Astrocyte (in vitro differentiated cells and primary cell): ENCODE results near the gene ARHGAP20. TPM values are rescaled to one million over a fixed set of nuclear protein-coding genes. Genes with fewer than 3 reads are reported as not detected.

Experiments used
- DNase-seq: peaks from one replicate; pipeline ENCODE4 v3.0.0-alpha.2; 2010; ENCODE audit warnings: low read depth
- FAIRE-seq: peaks from 2 replicates; lab custom pipeline; 2011; peaks lifted over from hg19 to GRCh38; lab: Jason Lieb, UNC
- H2AFZ ChIP-seq: 2 replicates; pipeline ENCODE4 v1.6.0; 2012; ENCODE audit warnings: low read depth, low read length, inconsistent platforms
- H3K27ac ChIP-seq: 2 replicates; pipeline ENCODE4 v1.5.1; 2011; ENCODE audit warnings: low read depth, low read length, inconsistent platforms
- H3K27me3 ChIP-seq: 2 replicates; pipeline ENCODE4 v1.6.0; 2011; ENCODE audit warnings: low read length, inconsistent platforms; ENCODE audit not compliant: insufficient read depth
- H3K36me3 ChIP-seq: 2 replicates; pipeline ENCODE4 v1.5.1; 2011; ENCODE audit warnings: low read length, inconsistent platforms; ENCODE audit not compliant: insufficient read depth
- H3K4me1 ChIP-seq: 2 replicates; pipeline ENCODE4 v1.5.1; 2011; ENCODE audit warnings: low read length, inconsistent platforms; ENCODE audit not compliant: insufficient read depth
- H3K4me2 ChIP-seq: 2 replicates; pipeline ENCODE4 v1.6.0; 2012; ENCODE audit warnings: low read length, inconsistent platforms
- H3K4me3 ChIP-seq: 2 replicates; pipeline ENCODE4 v1.5.1; 2011; ENCODE audit warnings: low read depth, mild to moderate bottlenecking, low read length, inconsistent platforms; ENCODE audit not compliant: insufficient read depth
- H3K79me2 ChIP-seq: 2 replicates; pipeline ENCODE4 v1.6.0; 2012; ENCODE audit warnings: mild to moderate bottlenecking, low read length, inconsistent platforms; ENCODE audit not compliant: insufficient read depth
- H3K9ac ChIP-seq: 2 replicates; pipeline ENCODE4 v1.6.0; 2012; ENCODE audit warnings: mild to moderate bottlenecking, low read length, inconsistent platforms
- H3K9me3 ChIP-seq: 2 replicates; pipeline ENCODE4 v1.5.1; 2012; ENCODE audit warnings: low read depth, mild to moderate bottlenecking, low read length, inconsistent platforms; ENCODE audit not compliant: insufficient read depth
- H4K20me1 ChIP-seq: 2 replicates; pipeline ENCODE4 v1.6.0; 2012; ENCODE audit warnings: low read length, inconsistent platforms; ENCODE audit not compliant: insufficient read depth
- H3K27ac Mint-ChIP-seq: one replicate; pipeline ENCODE4 v1.8.0; 2021; ENCODE audit warnings: mild to moderate bottlenecking, mixed read lengths; ENCODE audit not compliant: unreplicated experiment
- H3K27me3 Mint-ChIP-seq: one replicate; pipeline ENCODE4 v1.8.0; 2021; ENCODE audit warnings: low read depth, mixed read lengths; ENCODE audit not compliant: unreplicated experiment
- H3K36me3 Mint-ChIP-seq: one replicate; pipeline ENCODE4 v1.8.0; 2021; ENCODE audit warnings: low read depth, mixed read lengths; ENCODE audit not compliant: unreplicated experiment
- H3K4me1 Mint-ChIP-seq: one replicate; pipeline ENCODE4 v1.8.0; 2021; ENCODE audit warnings: low read depth, mixed read lengths; ENCODE audit not compliant: unreplicated experiment
- H3K4me3 Mint-ChIP-seq: one replicate; pipeline ENCODE4 v1.8.0; 2021; ENCODE audit warnings: mild to moderate bottlenecking, moderate library complexity, mixed read lengths; ENCODE audit not compliant: unreplicated experiment
- H3K9me3 Mint-ChIP-seq: one replicate; pipeline ENCODE4 v1.8.0; 2021; ENCODE audit warnings: mild to moderate bottlenecking, mixed read lengths; ENCODE audit not compliant: unreplicated experiment
- EZH2 ChIP-seq: IDR thresholded peaks from 2 replicates; pipeline ENCODE4 v1.6.1; 2012; ENCODE audit warnings: mild to moderate bottlenecking, low read length, inconsistent platforms; ENCODE audit not compliant: insufficient read depth
- total RNA-seq: library from RNA; stranded (reverse); gene quantifications from 2 replicates; pipeline ENCODE4 v1.2.1, GENCODE V29; 2021
- TF ChIP-seq, protein P1 (sequence below): IDR thresholded peaks from 2 replicates; pipeline ENCODE4 v1.5.1; 2011; ENCODE audit warnings: low read depth, mild to moderate bottlenecking, inconsistent platforms, low read length, moderate library complexity; ENCODE audit not compliant: insufficient read depth

ARHGAP20 gene
- total RNA-seq, 1 donor from 2014 or later, result 0.11 TPM

- DNase-seq, result no peak
- no peaks in the 10 kb centered on the region for H3K4me1 ChIP-seq
- Mint-ChIP-seq H3K4me1 (no peaks in the 10 kb centered on the region), H3K27ac (no peak overlapping the region), H3K9me3 (no peaks in the 10 kb centered on the region), H3K36me3 (no peaks in the 10 kb centered on the region), H3K4me3 (no peak overlapping the region), H3K27me3 (no peaks in the 10 kb centered on the region)
- no peaks in the 10 kb centered on the region for H3K79me2 ChIP-seq
- no peaks in the 10 kb centered on the region for H3K27me3 ChIP-seq
- TF ChIP-seq, protein P1, sequence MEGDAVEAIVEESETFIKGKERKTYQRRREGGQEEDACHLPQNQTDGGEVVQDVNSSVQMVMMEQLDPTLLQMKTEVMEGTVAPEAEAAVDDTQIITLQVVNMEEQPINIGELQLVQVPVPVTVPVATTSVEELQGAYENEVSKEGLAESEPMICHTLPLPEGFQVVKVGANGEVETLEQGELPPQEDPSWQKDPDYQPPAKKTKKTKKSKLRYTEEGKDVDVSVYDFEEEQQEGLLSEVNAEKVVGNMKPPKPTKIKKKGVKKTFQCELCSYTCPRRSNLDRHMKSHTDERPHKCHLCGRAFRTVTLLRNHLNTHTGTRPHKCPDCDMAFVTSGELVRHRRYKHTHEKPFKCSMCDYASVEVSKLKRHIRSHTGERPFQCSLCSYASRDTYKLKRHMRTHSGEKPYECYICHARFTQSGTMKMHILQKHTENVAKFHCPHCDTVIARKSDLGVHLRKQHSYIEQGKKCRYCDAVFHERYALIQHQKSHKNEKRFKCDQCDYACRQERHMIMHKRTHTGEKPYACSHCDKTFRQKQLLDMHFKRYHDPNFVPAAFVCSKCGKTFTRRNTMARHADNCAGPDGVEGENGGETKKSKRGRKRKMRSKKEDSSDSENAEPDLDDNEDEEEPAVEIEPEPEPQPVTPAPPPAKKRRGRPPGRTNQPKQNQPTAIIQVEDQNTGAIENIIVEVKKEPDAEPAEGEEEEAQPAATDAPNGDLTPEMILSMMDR, result no peak
- TF ChIP-seq EZH2, result no peak
- no peak overlapping the region for H3K4me2 ChIP-seq
- H3K9me3 ChIP-seq, result no peaks in the 10 kb centered on the region
- H3K27ac ChIP-seq, result no peak overlapping the region
- H3K9ac ChIP-seq, result no peak overlapping the region
- no peaks in the 10 kb centered on the region for H3K36me3 ChIP-seq
- no peak overlapping the region for H2AFZ ChIP-seq
- H3K4me3 ChIP-seq, result no peak overlapping the region
- FAIRE-seq, result no peak
- no peaks in the 10 kb centered on the region for H4K20me1 ChIP-seq
Observed at GRCh38 chr11:110614031-110614430, 98.2 kb downstream of the ARHGAP20 start.

DNA sequence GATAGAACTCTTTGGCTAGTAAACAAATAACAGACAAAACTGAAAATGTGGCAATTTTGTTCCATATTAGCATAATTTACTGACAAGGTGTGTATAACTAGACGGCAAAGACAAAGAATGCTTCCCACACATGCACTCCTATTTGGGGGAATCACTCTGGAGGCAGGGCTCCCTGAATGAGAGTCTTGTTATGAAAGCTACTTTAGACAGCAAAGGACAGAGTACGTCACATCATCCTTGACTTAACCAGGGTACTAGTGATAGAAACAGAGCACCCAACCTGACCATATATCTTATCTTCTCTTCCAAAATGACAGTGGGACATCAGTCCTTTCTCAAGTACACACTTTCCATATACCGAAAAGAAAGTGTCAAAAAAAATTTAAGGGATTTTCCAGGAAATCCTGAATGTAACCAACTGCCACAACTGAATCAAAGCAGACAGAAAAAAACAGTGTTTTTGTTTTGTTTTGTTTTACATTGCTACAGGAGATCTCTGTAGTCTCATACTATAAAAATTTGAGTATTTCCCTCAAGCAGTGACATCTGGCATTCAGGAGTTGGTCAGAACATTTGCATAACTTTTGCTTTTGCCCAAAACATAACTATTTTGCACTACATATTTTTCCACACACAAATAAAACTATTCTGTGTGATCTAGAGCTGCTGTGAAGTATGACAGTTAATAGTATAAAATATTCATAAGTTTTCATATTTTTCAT is 98.9 kb downstream of the ARHGAP20 start:
- no peak overlapping the region for H3K9ac ChIP-seq
- Mint-ChIP-seq H3K27ac (no peak overlapping the region), H3K36me3 (no peaks in the 10 kb centered on the region), H3K9me3 (no peaks in the 10 kb centered on the region), H3K4me3 (no peak overlapping the region), H3K27me3 (no peaks in the 10 kb centered on the region), H3K4me1 (no peaks in the 10 kb centered on the region)
- no peaks in the 10 kb centered on the region for H3K27me3 ChIP-seq
- no peaks in the 10 kb centered on the region for H3K36me3 ChIP-seq
- H3K4me1 ChIP-seq, result no peaks in the 10 kb centered on the region
- no peak overlapping the region for H3K27ac ChIP-seq
- H3K4me3 ChIP-seq, result no peak overlapping the region
- FAIRE-seq (no peak), DNase-seq (no peak)
- H3K9me3 ChIP-seq, result no peaks in the 10 kb centered on the region
- no peak overlapping the region for H3K4me2 ChIP-seq
- no peaks in the 10 kb centered on the region for H3K79me2 ChIP-seq
- no peaks in the 10 kb centered on the region for H4K20me1 ChIP-seq
- TF ChIP-seq EZH2, result no peak
- TF ChIP-seq, protein P1, result no peak
- H2AFZ ChIP-seq, result no peak overlapping the region

GRCh38 chr11:110606415-110606814 is 105.8 kb downstream of the ARHGAP20 start:
- FAIRE-seq, result no peak
- TF ChIP-seq EZH2, result no peak
- TF ChIP-seq, protein P1, result no peak
- H3K36me3 Mint-ChIP-seq, result no peaks in the 10 kb centered on the region
- H3K4me3 Mint-ChIP-seq, result no peak overlapping the region
- DNase-seq, result no peak
- H3K27me3 ChIP-seq, result no peaks in the 10 kb centered on the region
- no peaks in the 10 kb centered on the region for H3K9me3 Mint-ChIP-seq
- H3K27ac Mint-ChIP-seq, result no peak overlapping the region
- peaks cover 11% of the 10 kb centered on the region for H3K27me3 Mint-ChIP-seq
- H3K9me3 ChIP-seq, result no peaks in the 10 kb centered on the region
- no peak overlapping the region for H3K9ac ChIP-seq
- no peaks in the 10 kb centered on the region for H3K4me1 ChIP-seq
- no peaks in the 10 kb centered on the region for H4K20me1 ChIP-seq
- H3K4me1 Mint-ChIP-seq, result no peaks in the 10 kb centered on the region
- H3K4me2 ChIP-seq, result no peak overlapping the region
- no peak overlapping the region for H3K4me3 ChIP-seq
- H2AFZ ChIP-seq, result no peak overlapping the region
- no peaks in the 10 kb centered on the region for H3K79me2 ChIP-seq
- H3K27ac ChIP-seq, result no peak overlapping the region
- no peaks in the 10 kb centered on the region for H3K36me3 ChIP-seq
